ENCODE data around the gene DIDO1. TPM values are rescaled to one million over a fixed set of nuclear protein-coding genes. Genes with fewer than 3 reads are reported as not detected.

DIDO1 gene
- total and polyA plus RNA-seq, 2 of the 13 experiments (the other 11 are each of a cell fraction or from before 2014, with no cell fraction given), result 75.0 to 75.1 TPM

DNA sequence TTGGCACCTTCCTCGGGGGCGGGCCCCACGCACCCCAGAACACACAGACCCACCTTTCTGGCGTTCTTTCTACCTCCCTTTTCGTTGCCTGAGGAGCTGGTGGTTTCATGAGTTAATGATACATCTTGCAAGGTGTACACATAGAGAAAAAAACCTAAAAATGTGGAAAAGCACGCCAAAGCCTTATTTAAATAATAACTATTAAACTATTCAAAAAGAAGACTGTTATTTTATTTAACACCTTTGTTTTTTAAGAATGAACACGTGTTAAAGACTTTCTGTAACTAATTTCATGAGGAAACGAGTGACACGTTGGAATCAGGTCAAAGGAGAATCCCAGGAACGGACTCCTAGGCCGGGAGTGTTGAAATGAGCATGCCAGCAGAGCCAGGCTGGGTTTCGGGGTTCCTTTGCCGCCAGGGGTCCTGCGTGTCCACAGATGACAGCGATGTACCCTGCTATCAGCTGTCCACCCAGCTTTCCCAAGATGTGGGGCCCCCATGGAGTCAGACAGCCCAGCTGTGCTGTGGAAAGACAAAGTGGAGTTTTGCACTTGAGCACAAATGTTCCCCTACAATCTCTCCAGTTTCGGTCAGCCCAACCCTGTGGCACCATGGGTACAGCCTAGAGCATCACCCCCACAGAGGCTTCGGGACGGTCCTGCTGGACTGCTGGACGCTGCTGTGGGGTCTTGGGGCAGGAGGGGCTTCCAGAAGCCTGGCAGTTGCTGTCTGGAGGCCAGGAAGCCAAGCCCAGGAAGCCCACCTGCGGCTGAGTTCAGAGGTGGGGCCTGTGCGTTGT lies 42.3 kb upstream of the DIDO1 start (continued):
- no peak for TF ChIP-seq KDM1A (CRISPR knock-in tag; IDR thresholded peaks at IDR 0.05)
- TF ChIP-seq ZSCAN12 (CRISPR knock-in tag; IDR thresholded peaks at IDR 0.05), result no peak; the same call in 1 of the 2 replicates
- 0 out of 2 replicates have a peak, but pooled peaks have one; percentile 10 for TF ChIP-seq FOXA3 (CRISPR knock-in tag; IDR thresholded peaks at IDR 0.05)
- peak; percentile 90 for TF ChIP-seq EED (CRISPR knock-in tag; IDR thresholded peaks at IDR 0.05)
- TF ChIP-seq SMARCC2 (IDR thresholded peaks at IDR 0.05), result no peak
- TF ChIP-seq, protein P1, sequence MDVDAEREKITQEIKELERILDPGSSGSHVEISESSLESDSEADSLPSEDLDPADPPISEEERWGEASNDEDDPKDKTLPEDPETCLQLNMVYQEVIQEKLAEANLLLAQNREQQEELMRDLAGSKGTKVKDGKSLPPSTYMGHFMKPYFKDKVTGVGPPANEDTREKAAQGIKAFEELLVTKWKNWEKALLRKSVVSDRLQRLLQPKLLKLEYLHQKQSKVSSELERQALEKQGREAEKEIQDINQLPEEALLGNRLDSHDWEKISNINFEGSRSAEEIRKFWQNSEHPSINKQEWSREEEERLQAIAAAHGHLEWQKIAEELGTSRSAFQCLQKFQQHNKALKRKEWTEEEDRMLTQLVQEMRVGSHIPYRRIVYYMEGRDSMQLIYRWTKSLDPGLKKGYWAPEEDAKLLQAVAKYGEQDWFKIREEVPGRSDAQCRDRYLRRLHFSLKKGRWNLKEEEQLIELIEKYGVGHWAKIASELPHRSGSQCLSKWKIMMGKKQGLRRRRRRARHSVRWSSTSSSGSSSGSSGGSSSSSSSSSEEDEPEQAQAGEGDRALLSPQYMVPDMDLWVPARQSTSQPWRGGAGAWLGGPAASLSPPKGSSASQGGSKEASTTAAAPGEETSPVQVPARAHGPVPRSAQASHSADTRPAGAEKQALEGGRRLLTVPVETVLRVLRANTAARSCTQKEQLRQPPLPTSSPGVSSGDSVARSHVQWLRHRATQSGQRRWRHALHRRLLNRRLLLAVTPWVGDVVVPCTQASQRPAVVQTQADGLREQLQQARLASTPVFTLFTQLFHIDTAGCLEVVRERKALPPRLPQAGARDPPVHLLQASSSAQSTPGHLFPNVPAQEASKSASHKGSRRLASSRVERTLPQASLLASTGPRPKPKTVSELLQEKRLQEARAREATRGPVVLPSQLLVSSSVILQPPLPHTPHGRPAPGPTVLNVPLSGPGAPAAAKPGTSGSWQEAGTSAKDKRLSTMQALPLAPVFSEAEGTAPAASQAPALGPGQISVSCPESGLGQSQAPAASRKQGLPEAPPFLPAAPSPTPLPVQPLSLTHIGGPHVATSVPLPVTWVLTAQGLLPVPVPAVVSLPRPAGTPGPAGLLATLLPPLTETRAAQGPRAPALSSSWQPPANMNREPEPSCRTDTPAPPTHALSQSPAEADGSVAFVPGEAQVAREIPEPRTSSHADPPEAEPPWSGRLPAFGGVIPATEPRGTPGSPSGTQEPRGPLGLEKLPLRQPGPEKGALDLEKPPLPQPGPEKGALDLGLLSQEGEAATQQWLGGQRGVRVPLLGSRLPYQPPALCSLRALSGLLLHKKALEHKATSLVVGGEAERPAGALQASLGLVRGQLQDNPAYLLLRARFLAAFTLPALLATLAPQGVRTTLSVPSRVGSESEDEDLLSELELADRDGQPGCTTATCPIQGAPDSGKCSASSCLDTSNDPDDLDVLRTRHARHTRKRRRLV (CRISPR knock-in tag; IDR thresholded peaks at IDR 0.05), result no peak
- TF ChIP-seq ZSCAN9 (CRISPR knock-in tag; IDR thresholded peaks at IDR 0.05; ENCODE audit: borderline replicate concordance), result no peak
- TF ChIP-seq ZFYVE20 (CRISPR knock-in tag; IDR thresholded peaks at IDR 0.05; ENCODE audit: borderline replicate concordance, low read depth), result no peak
- TF ChIP-seq, protein P2, sequence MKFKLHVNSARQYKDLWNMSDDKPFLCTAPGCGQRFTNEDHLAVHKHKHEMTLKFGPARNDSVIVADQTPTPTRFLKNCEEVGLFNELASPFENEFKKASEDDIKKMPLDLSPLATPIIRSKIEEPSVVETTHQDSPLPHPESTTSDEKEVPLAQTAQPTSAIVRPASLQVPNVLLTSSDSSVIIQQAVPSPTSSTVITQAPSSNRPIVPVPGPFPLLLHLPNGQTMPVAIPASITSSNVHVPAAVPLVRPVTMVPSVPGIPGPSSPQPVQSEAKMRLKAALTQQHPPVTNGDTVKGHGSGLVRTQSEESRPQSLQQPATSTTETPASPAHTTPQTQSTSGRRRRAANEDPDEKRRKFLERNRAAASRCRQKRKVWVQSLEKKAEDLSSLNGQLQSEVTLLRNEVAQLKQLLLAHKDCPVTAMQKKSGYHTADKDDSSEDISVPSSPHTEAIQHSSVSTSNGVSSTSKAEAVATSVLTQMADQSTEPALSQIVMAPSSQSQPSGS (CRISPR knock-in tag; IDR thresholded peaks at IDR 0.05), result no peak; the same call in 1 of the 2 replicates
- TF ChIP-seq ARID5B (CRISPR knock-in tag; IDR thresholded peaks at IDR 0.05), result no peak
- no peak for TF ChIP-seq KLF15 (CRISPR knock-in tag; IDR thresholded peaks at IDR 0.05; ENCODE audit: borderline replicate concordance)
- no peak for TF ChIP-seq HMG20A (CRISPR knock-in tag; IDR thresholded peaks at IDR 0.05; ENCODE audit: borderline replicate concordance)
- TF ChIP-seq GTF2F1 (IDR thresholded peaks at IDR 0.05; ENCODE audit: low read length), result no peak
- no peak for TF ChIP-seq MXI1 (IDR thresholded peaks at IDR 0.05; ENCODE audit: borderline replicate concordance, low read depth, low read length)
- peak; percentile 68; the same call in 1 of the 2 replicates for TF ChIP-seq ZNF138 (CRISPR knock-in tag; IDR thresholded peaks at IDR 0.05; ENCODE audit: low read depth)
- TF ChIP-seq U2AF1 (optimal IDR thresholded peaks at IDR 0.05; ENCODE audit: low read depth, low read length), result peak; percentile 89
- TF ChIP-seq, protein P3, sequence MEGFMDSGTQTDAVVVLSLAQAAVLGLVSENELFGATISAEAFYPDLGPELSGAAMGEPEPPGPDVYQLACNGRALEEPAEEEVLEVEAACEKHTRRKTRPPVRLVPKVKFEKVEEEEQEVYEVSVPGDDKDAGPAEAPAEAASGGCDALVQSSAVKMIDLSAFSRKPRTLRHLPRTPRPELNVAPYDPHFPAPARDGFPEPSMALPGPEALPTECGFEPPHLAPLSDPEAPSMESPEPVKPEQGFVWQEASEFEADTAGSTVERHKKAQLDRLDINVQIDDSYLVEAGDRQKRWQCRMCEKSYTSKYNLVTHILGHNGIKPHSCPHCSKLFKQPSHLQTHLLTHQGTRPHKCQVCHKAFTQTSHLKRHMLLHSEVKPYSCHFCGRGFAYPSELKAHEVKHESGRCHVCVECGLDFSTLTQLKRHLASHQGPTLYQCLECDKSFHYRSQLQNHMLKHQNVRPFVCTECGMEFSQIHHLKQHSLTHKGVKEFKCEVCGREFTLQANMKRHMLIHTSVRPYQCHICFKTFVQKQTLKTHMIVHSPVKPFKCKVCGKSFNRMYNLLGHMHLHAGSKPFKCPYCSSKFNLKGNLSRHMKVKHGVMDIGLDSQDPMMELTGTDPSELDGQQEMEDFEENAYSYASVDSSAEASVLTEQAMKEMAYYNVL (CRISPR knock-in tag; IDR thresholded peaks at IDR 0.05; ENCODE audit: borderline replicate concordance), result no peak

Measured in HepG2 (cell line).